GM21367 (cell line): ENCODE data around the gene ELAVL2.

Experiments
- ATAC-seq: cut with Tn5 transposase; IDR thresholded peaks from one replicate; pipeline ENCODE4 v1.9.1; 2021; ENCODE audit not compliant: unreplicated experiment

The ELAVL2 gene

DNA sequence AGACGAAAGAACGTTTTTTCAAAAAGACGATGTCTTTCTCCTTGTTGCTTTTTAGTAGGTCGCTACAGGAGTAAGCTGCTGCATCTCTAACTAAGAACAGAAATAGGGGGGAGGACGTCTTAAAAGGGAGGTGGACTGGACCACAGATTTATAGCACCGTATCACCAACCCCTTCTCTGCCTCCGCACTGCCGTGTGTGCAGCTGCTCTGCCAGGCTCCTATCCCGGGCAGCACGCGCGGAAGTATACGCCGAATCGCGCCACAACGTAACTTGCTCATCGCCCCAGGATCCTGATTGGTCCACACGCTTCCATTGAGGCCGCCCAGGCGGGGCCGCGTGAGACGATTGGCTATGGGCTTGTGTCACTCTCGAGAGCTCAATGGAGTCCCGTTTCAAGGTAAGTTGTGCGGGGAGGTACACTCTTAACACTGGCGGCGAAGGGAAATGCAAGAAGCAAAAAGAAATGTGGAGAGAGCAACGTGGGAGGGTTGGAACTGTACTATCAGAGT is at the start of gene ELAVL2:
Gene ELAVL2 (minus strand): TSS at position 121 of the 510 bp plus-strand sequence. CDS start 64,006 bp downstream, outside the sequence.
- ATAC-seq: no peak

DNA sequence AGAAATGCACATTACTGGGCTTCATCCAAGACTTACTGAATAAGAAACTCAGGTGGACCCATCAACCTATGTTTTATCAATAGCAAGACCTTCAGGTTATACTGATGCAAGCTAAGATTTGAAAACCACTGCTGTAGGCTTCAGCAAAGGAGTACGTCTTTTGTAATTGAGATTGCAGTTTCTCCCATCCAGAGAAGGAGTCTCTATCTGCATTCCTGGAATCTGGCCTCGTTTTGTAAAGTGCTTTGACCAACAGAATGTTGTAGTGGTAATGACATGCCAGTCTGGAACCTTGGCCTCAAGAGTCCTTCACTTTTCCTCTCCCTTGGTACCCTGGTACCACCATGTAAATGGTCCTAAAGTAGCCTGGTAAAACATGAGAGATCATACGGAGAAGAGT is 32.2 kb upstream of the ELAVL2 start:
- ATAC-seq: no peak

DNA sequence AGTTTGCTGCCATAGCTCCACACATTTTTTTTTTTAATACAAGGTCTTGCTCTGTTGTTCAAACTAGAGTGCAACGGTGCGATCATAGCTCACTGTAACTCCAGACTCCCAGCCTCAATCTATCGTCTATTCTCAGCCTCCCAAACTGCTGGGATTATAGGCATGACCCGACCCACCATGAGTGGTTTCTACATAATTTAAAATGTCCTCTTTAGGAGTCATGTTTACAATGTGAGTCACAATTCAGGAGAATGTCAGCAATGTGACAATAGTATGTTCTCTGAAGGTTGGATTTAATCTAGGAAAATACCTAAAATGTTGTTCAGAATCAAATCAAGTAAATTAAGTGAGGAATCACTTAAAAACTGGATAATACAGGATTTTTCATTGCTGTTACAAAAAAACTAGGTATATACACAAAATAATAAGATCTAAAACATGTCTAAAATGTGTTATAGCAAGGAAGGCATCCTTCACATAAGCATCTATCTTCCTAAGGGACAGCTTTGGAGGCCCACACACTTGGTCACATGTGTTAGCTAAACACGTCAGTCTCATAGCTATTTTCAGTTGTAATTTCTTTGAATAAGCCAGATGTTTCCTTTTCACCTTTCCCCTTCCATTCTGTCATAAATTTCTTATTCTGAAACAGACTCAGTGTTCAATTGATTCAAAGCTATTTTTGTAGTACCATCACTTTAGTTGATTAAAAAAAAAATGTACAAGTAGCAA is 30.0 kb upstream of the ELAVL2 start:
- ATAC-seq: no peak

DNA sequence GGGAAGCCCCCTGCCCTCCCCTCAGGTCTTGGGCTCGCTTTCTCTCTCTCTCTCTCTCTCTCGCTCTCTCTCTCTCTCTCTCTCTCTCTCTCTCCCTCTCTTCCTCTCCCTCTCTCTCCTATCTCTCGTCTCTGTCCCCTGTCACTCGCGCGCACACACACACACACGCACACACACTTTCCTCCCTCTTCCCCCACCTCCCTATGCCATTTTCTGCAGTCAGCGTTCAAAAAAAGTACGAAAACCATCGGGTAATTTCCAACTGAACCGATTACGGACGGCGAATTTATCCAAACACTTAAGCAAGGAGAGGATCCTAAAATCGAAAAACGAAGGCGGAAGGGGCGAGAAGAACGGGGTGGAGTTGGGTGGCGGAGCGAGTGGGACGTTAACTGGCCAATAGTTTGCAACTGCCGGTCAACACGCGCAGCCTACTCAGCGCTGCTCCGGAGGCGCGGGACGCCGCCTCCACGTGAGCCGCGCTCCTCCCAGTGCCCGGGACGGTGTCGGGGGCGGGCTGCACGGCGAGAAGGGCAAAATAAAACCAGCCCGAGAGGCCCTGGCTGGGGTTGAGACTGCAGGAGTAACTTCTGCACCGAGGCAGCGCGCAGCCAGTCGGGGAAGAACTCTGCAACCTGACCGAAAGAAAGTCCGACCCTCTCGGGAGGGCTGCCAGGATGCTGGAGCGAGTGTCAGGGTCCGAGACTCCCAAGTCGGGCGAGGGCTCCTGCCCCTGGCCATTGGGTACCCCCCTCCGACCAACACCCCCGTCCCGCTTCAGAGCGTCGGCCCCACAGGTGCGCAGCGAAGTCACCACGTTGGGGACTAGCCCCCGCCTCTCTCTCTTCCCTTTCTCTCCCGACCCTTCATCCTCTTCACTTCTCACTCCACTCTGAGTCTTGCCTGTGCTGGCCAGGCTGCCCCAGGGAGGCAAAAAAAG is 24.9 kb upstream of the ELAVL2 start:
- no peak for ATAC-seq

DNA sequence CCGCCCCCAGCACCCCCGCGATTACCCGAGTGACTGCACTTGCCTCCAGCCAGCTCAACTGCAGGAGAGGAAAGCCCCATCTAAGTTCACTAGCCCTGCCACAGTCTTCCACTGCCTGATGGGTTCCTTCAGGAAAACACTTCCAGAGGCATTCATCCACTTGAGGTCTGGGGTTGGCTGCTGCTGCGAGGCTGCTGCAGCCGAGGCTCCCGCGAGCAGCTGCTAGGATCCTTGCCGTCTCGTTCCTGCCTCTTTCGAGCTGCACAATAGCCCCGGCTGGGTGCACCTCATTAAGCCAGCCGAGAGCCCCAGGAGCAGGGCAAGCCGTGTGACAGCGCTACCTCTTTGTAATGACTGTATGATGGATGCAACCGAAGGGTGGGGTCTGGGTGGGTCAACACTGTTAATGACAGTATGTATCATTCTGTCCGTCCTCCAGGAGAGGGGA is 24.2 kb upstream of the ELAVL2 start:
- no peak for ATAC-seq

DNA sequence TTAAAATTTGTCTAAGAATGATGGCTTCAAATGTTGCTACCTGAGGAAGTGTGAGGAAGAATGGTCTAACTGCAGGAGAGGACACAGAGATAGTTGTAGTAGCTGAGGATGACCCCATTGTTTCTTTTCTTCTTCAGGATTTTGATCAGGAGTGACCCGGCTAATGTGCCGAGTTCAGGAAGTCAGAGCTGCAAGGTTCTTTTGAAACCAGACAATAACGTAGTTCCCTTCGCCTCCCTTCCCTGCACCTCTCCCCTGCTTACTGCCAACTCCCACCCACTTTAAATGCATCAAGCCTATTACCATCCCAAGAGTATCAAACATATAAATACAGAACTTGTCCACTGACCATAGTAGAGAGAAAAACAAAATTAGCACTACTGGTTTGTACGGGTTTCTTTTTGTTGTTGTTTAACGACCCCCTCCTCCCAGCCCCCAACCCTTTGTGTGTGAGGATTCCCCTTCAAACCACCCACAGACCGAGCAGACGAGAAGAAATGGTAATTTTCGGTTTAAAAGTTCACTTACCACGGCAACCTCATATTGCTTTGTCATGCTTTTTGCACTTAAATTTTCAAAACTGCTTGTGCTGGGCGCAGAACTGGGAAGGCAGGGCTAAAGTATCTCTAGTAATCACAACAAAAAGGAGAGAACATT is 23.5 kb upstream of the ELAVL2 start:
- no peak for ATAC-seq

DNA sequence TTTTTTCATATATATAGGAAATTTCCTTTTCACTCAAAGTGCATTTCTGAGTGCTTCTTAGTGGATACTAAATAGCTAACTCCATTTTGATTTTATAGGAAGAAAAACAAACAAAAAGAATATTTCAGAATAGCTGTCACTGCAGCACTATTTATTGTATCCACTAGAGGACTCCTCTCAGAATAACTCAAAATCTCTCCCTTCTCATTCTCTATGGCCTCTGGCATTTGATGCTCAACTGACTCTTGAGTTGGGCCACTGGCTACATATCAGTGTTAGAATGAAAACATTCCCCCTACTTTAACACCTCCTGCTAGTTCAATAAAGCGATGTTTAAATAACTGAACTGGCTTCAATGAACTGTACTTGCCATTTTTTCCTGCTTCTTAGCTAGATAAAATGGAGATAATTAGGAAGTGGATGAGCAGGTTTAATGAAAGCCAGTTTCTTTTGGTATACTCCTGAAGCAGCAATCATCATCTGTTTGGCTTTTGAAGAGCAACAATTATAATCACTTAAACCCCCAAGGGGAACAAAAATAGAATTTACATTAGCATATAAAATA is 16.6 kb upstream of the ELAVL2 start:
- no peak for ATAC-seq

DNA sequence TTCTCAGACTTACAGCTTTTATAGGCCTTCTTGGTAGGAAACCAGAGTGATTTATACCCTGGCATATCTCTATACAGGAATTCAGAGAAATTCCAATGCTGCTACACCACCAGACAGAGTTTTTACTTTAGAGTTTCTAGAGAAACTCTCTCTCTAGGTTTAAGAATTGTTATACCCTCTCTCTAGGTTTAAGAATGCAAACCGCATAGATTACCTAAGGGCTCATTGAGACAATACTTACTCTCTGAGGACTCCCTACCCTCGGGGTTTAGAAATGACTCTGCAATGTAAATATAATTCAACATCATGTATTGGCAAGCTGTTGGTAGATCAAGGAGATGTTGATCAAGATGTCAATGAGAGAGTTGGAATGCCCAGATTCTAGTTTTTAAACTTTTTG is 15.3 kb upstream of the ELAVL2 start:
- ATAC-seq: no peak

- ATAC-seq: no peak
Observed at GRCh38 chr9:23837038-23837437, 11.0 kb upstream of the ELAVL2 start.

DNA sequence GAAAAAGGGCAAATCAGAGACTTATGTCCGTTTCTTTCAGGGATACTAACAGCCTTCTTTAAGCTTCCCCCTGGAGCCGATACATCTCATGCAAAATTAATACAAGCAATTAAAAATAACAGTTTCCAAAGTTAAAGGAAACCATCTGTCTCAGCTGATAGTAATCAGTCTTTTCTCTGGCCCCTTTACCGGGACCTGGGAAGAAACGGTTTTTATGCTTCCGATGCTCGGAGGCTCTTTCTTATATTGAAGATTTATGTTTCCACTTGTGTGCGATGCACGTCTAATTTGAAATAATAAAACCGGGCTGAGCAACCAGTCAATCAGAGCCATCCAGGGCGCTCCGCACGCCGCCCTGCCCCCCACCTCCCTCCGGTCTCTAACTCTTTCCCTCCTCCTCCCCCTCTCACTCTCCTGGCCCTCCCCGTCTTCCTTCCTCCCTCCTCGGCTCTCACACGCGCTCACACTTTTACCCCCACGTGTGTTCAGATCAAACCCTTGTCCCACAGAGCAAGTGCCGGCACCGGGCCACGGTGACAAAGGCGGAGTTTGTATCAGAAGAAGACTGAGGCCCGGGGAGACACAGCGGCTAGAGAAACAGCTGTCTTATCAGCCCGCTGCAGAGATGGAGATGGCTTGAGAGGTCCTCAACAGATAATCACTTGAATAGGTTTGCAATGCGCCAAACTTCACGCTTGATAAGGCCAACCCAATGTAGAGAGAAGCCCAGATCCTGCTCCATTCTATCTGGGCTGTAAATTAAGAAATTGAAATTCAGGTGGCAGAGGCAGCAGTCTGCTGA is 5.1 kb upstream of the ELAVL2 start:
- no peak for ATAC-seq

- no peak for ATAC-seq
Observed at GRCh38 chr9:23830476-23830805, 4.4 kb upstream of the ELAVL2 start.

- no peak for ATAC-seq
Observed at GRCh38 chr9:23829580-23830475, 3.8 kb upstream of the ELAVL2 start.

- no peak for ATAC-seq
Observed at GRCh38 chr9:23825700-23826099, 340 bp downstream of the ELAVL2 start.

DNA sequence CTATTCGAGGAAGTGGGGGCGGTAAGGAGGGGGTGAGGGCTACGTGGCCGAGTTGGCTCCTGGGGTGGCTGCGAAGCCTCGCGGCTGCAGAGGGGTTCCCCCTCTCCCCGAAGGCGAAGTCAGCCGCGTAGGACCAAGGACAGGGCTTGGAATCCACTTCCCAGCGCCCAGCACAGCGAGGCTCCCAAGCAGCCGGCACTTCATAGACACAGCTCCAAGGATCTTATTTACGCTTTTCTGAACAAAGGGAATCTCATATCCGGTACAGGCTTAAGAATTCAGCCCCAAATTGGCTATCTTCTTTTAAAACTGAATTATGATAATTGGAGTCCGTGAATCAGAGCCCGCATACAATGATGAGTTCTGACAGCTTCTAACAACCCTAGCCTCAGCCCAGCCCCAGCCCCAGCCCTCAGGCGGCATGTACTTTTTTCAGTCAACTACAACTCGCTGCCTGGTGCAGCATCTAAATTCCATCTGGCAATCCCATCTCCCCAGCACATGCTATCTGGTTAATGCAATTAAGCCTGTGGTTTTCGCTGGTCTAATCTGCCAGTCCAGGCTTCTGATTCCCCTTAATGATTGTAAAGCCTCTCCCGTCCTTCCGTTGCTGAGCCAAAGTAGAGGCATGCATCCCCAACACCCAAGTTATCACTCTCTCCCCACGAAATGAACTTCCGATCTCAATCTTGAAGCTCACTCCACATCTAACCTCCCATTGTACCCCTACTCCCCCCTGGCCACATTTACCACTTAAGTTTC is 1.0 kb downstream of the ELAVL2 start:
- ATAC-seq: no peak

GRCh38 chr9:23823986-23824829 is 1.8 kb downstream of the ELAVL2 start:
- no peak for ATAC-seq

- ATAC-seq: no peak
Observed at GRCh38 chr9:23823269-23823668, 2.8 kb downstream of the ELAVL2 start.

DNA sequence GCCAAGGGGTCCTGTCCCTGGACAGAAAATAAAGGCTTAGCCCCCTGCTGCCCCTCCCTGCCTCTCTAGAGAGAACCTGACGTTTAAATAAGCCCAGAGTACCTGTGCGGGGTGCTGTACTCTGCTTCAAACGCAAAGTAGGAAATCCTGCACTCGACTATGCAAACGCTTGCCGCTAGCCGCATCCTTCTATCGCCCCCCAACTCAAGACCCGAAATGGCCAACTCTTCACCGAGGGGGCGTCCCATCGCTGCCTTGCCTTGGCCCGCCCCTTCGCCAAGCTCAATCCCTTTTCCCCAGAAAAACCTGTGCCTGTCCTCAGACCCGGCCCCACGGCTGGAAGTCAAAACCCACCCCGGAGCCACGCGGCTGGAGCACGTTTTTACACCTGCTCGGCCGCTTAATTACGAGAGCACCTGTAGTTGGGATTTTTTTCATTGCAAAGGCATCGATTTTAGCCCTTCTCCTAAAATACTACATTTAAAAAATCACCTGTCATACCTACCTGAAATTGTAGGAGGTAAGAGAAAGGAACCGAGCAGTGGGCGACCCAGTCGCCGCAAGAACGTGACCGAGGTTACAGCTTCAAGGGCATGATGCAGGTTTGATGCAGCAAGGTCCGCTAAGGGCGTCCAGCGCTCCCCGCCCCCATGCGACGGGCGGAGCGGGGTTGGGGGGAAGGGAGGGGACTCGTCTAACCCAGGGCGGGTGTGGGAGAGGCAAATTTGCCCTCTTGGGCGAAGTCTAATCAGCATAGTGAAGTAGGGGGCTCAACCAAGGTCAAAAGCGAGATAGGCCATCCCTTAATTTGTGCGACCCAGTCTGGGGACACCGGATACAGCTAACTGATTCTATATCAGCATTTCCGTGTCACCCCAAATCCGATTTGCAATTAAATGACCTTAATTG is 3.5 kb downstream of the ELAVL2 start:
- ATAC-seq: no peak
